OCI-LY1 (cell line): ENCODE measurements around the gene DNAJC6.
"Not testable (repeated sequence)": the region's sequence is repeated elsewhere in the genome, so short reads cannot be mapped to it uniquely, and the experiment has no call there.

Experiments
- H2AFZ ChIP-seq: fragments of 200-600 bp; sonication (generic), shearing (Covaris generic); 2 replicates; pipeline ENCODE4 v1.6.0; 2014; ENCODE audit warnings: antibody characterized with exemption, mild to moderate bottlenecking, low read length
- H3F3A ChIP-seq: fragments of 200-600 bp; sonication (generic), shearing (Covaris generic); 2 replicates; pipeline ENCODE4 v1.6.0; 2014; ENCODE audit warnings: mild to moderate bottlenecking, antibody characterized with exemption, low read length, moderate library complexity; ENCODE audit not compliant: insufficient read depth
- H3K27ac ChIP-seq: fragments of 200-600 bp; sonication (generic); 2 replicates; pipeline ENCODE4 v1.5.1; 2014; ENCODE audit warnings: low read length, mixed run types, mild to moderate bottlenecking, low read depth; ENCODE audit not compliant: poor library complexity, severe bottlenecking
- H3K27me3 ChIP-seq: fragments of 200-600 bp; sonication (generic); 2 replicates; pipeline ENCODE4 v1.6.0; 2014; ENCODE audit warnings: antibody characterized with exemption, mild to moderate bottlenecking, low read length, moderate library complexity; ENCODE audit not compliant: insufficient read depth
- H3K36me3 ChIP-seq: fragments of 200-600 bp; sonication (generic); 2 replicates; pipeline ENCODE4 v1.6.1; 2014; ENCODE audit warnings: mild to moderate bottlenecking, antibody characterized with exemption, low read length, moderate library complexity, mixed read lengths; ENCODE audit not compliant: insufficient read depth
- H3K4me1 ChIP-seq: fragments of 200-600 bp; sonication (generic); 2 replicates; pipeline ENCODE4 v1.5.1; 2014; ENCODE audit warnings: mild to moderate bottlenecking, low read length, moderate library complexity; ENCODE audit not compliant: insufficient read depth, severe bottlenecking
- H3K4me2 ChIP-seq: fragments of 200-600 bp; sonication (generic), shearing (Covaris generic); 2 replicates; pipeline ENCODE4 v1.6.1; 2014; ENCODE audit warnings: low read length
- H3K4me3 ChIP-seq: fragments of 200-600 bp; sonication (generic); 2 replicates; pipeline ENCODE4 v1.5.1; 2014; ENCODE audit warnings: low read length, low read depth, mild to moderate bottlenecking, mixed read lengths; ENCODE audit not compliant: poor library complexity, severe bottlenecking
- H3K79me2 ChIP-seq: fragments of 200-600 bp; shearing (Covaris generic); 2 replicates; pipeline ENCODE4 v1.6.1; 2016; ENCODE audit warnings: mixed run types, low read length, mixed read lengths; ENCODE audit not compliant: insufficient read depth
- H3K9ac ChIP-seq: fragments of 200-600 bp; sonication (generic), shearing (Covaris generic); 2 replicates; pipeline ENCODE4 v1.6.1; 2014; ENCODE audit warnings: mild to moderate bottlenecking, low read length, mixed read lengths
- H3K9me2 ChIP-seq: fragments of 200-600 bp; sonication (generic), shearing (Covaris generic); 2 replicates; pipeline ENCODE4 v1.6.1; 2014; ENCODE audit warnings: low read depth, mild to moderate bottlenecking, low read length, mixed read lengths
- H3K9me3 ChIP-seq: fragments of 200-600 bp; shearing (Covaris generic); 2 replicates; pipeline ENCODE4 v1.6.1; 2014; ENCODE audit warnings: low read length, mixed read lengths
- H4K20me1 ChIP-seq: fragments of 200-600 bp; sonication (generic), shearing (Covaris generic); 2 replicates; pipeline ENCODE4 v1.6.0; 2016; ENCODE audit warnings: mild to moderate bottlenecking, low read length; ENCODE audit not compliant: insufficient read depth
- CTCF ChIP-seq: fragments of 200-600 bp; sonication (generic), shearing (Covaris generic); IDR thresholded peaks from 2 replicates; pipeline ENCODE4 v1.5.1; 2017; ENCODE audit warnings: mild to moderate bottlenecking, antibody characterized with exemption, low read length, moderate library complexity, mixed read lengths
- EZH2 ChIP-seq: fragments of 200-600 bp; sonication (generic), shearing (Covaris generic); IDR thresholded peaks from 2 replicates; pipeline ENCODE4 v1.8.0; 2017; ENCODE audit warnings: borderline replicate concordance, mixed run types, mild to moderate bottlenecking, antibody characterized with exemption, low read length, moderate library complexity, mixed read lengths

DNAJC6 gene

GRCh38 chr1:65377496-65378246 lies 68.3 kb downstream of the DNAJC6 start:
- no peaks in the 10 kb centered on the region for H3K36me3 ChIP-seq
- H3K9me3 ChIP-seq, result 0 out of 2 replicates have a peak, but pooled peaks cover 2% of the 10 kb centered on the region
- H2AFZ ChIP-seq, result no peak overlapping the region
- no peaks in the 10 kb centered on the region for H3K27me3 ChIP-seq
- H3K4me1 ChIP-seq, result no peaks in the 10 kb centered on the region
- no peak overlapping the region for H3K9ac ChIP-seq
- H3K4me3 ChIP-seq, result no peak overlapping the region
- H3K4me2 ChIP-seq, result no peak overlapping the region
- no peak for TF ChIP-seq CTCF
- no peak for TF ChIP-seq EZH2
- no peak overlapping the region for H3K27ac ChIP-seq
- no peaks in the 10 kb centered on the region for H3F3A ChIP-seq
- no peaks in the 10 kb centered on the region for H4K20me1 ChIP-seq
- H3K9me2 ChIP-seq, result no peaks in the 10 kb centered on the region
- no peaks in the 10 kb centered on the region for H3K79me2 ChIP-seq

GRCh38 chr1:65378247-65378946 lies 69.1 kb downstream of the DNAJC6 start:
- Histone ChIP-seq H3K4me1 (no peaks in the 10 kb centered on the region), H3K4me2 (no peak overlapping the region), H3K9ac (no peak overlapping the region), H3K27ac (no peak overlapping the region), H3K9me2 (no peaks in the 10 kb centered on the region), H3K79me2 (no peaks in the 10 kb centered on the region), H3K27me3 (no peaks in the 10 kb centered on the region), H3K9me3 (0 out of 2 replicates have a peak, but pooled peaks cover 2% of the 10 kb centered on the region), H3K4me3 (no peak overlapping the region), H3K36me3 (no peaks in the 10 kb centered on the region), H3F3A (no peaks in the 10 kb centered on the region), H4K20me1 (no peaks in the 10 kb centered on the region), H2AFZ (no peak overlapping the region)
- no peak for TF ChIP-seq CTCF
- no peak for TF ChIP-seq EZH2

DNA sequence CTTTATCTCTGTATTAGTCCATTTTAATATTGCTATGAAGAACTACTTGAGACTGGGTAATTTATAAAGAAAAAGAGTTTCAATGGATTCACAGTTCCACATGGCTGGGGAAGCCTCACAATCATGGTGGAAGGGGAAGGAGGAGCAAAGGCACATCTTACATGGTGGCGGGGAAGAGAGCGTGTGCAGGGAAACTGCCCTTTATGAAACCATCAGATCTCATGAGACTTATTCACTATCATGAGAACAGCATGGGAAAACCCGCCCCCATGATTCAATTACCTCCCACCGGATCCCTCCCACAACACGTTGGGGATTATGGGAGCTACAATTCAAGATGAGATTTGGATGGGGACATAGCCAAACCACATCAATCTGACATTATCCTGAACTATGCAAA lies 75.1 kb downstream of the DNAJC6 start:
- not testable (repeated sequence) for H3K36me3 ChIP-seq, H3K9me2 ChIP-seq, H3K4me1 ChIP-seq, H3K9ac ChIP-seq, H4K20me1 ChIP-seq, H3K27ac ChIP-seq, H3K4me2 ChIP-seq, H3K79me2 ChIP-seq, H3F3A ChIP-seq, H2AFZ ChIP-seq, H3K27me3 ChIP-seq, H3K9me3 ChIP-seq, H3K4me3 ChIP-seq
